22Rv1 (cell line): ENCODE data around the gene AK9.

Experiments
- CTCF ChIP-seq: fragments of 450-650 bp; IDR thresholded peaks from 2 replicates; pipeline ENCODE4 v1.5.1; 2017; ENCODE audit warnings: mild to moderate bottlenecking
- ZFX ChIP-seq: fragments of 450-650 bp; IDR thresholded peaks from 2 replicates; pipeline ENCODE4 v1.6.1; 2017; ENCODE audit warnings: antibody characterized with exemption, borderline replicate concordance

DNA sequence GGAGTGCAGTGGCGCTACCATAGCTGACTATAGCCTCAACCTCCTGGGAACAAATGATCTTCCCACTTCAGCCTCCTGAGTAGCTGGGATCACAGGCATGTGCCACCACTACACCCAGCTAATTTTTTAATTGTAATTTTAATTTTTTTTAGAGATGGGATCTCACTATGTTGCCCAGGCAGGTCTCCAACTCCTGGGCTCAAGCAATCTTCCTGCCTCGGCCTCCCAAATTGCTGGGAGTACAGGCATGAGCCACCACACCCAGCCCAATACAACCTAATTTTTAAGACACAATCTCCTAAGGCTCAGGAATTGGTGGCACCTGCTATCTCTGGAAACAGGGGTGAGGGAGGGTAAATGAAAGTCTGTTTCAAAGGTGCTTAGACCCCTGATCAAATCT lies 213.8 kb downstream of the AK9 start:
- TF ChIP-seq CTCF (no peak), ZFX (no peak)
